OCI-LY3 (cell line): ENCODE measurements around the gene NCR2.

Source experiments
- H2AFZ ChIP-seq: fragments of 200-600, 300-600 bp; shearing (Covaris generic); 2 replicates; pipeline ENCODE4 v1.6.0; 2014; ENCODE audit warnings: antibody characterized with exemption, low read depth, low read length
- H3K27ac ChIP-seq: fragments of 200-600, 300-600 bp; sonication (generic); 2 replicates; pipeline ENCODE4 v1.5.1; 2014; ENCODE audit warnings: mild to moderate bottlenecking, low read length, moderate library complexity, mixed read lengths
- H3K27me3 ChIP-seq: fragments of 200-600, 300-600 bp; sonication (generic); 2 replicates; pipeline ENCODE4 v1.6.1; 2014; ENCODE audit warnings: low read depth, low read length, mixed read lengths
- H3K36me3 ChIP-seq: fragments of 200-600, 300-600 bp; sonication (generic); replicated peaks from 2 replicates; pipeline ENCODE3; 2014; ENCODE audit warnings: low read depth, low read length, mixed read lengths
- H3K4me1 ChIP-seq: fragments of 300-600, 200-600 bp; sonication (generic); 2 replicates; pipeline ENCODE4 v1.6.1; 2014; ENCODE audit warnings: low read length, mixed read lengths
- H3K4me2 ChIP-seq: fragments of 200-600, 300-600 bp; sonication (generic); 2 replicates; pipeline ENCODE4 v1.6.1; 2014; ENCODE audit warnings: low read length, mixed read lengths
- H3K4me3 ChIP-seq: fragments of 300-600, 200-600 bp; sonication (generic); 2 replicates; pipeline ENCODE4 v1.5.1; 2014; ENCODE audit warnings: antibody characterized with exemption, mild to moderate bottlenecking, low read length, moderate library complexity
- H3K79me2 ChIP-seq: fragments of 300-600, 200-600 bp; shearing (Covaris generic); 2 replicates; pipeline ENCODE4 v1.6.1; 2014; ENCODE audit warnings: mild to moderate bottlenecking, low read length, mixed read lengths
- H3K9ac ChIP-seq: fragments of 300-600, 200-600 bp; shearing (Covaris generic); 2 replicates; pipeline ENCODE4 v1.6.0; 2014; ENCODE audit warnings: mild to moderate bottlenecking, low read length, moderate library complexity
- H3K9me3 ChIP-seq: fragments of 200-600, 300-600 bp; shearing (Covaris generic); 2 replicates; pipeline ENCODE4 v1.6.1; 2014; ENCODE audit warnings: low read length, mixed read lengths; ENCODE audit not compliant: insufficient read depth
- H4K20me1 ChIP-seq: fragments of 200-600, 300-600 bp; sonication (generic); 2 replicates; pipeline ENCODE4 v1.6.1; 2016; ENCODE audit warnings: low read length, mixed read lengths; ENCODE audit not compliant: insufficient read depth
- EZH2phosphoT487 ChIP-seq: fragments of 200-600 bp; shearing (Covaris generic); IDR thresholded peaks from 2 replicates; pipeline ENCODE4 v1.6.1; 2018; ENCODE audit warnings: antibody characterized with exemption, mixed run types, low read depth
- TF ChIP-seq, protein P1 (sequence below): fragments of 200-600, 300-600 bp; sonication (generic); IDR thresholded peaks from 2 replicates; pipeline ENCODE4 v1.5.1; 2014; ENCODE audit warnings: antibody characterized with exemption, low read length, low read depth

The NCR2 gene

DNA sequence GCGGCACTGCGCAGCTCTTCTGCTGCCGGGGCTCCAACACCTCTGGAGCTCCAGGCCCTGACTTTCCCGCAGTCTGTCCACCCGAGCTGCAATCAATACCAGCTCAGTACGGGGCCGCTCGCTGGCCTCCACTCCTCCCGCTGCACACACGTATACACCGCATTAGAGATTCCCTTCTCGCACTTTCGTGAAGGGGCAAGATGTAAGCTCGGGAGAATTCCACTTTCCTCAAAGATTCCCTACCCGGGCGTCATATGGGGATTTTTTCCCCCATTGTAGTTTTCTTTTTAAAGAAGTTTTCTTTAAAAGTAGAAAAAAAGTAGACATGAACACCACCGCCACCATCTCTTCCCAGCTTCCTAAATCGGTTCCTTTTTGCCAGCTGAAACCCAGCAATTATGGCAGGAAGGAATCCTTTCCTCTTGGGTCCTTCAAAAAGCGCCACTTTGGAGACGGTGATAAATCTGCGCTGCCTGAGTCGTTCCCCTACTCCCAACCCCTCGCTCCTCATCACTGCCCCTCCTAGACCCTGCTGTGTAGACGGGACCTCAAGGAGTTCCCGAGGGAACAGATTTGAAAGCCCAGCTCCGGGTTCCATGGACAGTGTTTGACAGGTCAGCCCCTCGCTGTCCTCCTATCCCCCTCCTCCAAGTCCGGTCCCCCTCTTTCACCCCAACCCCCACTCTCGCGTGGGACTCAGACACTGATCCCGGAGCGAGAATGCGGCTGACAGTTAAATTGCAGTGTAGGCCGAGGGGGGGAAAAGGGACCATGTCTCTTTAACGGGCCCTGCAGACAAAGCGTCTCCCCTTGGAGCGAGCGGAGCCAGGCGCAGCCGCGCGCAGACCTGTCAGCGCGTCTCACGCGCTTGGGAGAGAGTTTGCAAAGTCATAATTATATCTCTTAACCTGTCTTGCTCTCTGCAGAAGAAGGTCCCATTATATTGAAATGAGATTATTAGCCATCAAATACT lies 39.5 kb downstream of the NCR2 start:
- no peak overlapping the region for H3K4me3 ChIP-seq
- H3K79me2 ChIP-seq, result no peaks in the 10 kb centered on the region
- H3K4me1 ChIP-seq, result no peaks in the 10 kb centered on the region
- H3K4me2 ChIP-seq, result no peak overlapping the region
- no peaks in the 10 kb centered on the region for H3K9me3 ChIP-seq
- no peak overlapping the region for H3K27ac ChIP-seq
- H3K27me3 ChIP-seq, result peaks cover 28% of the 10 kb centered on the region
- H4K20me1 ChIP-seq, result no peaks in the 10 kb centered on the region
- no peak overlapping the region for H2AFZ ChIP-seq
- H3K9ac ChIP-seq, result no peak overlapping the region
- TF ChIP-seq EZH2phosphoT487, result no peak
- TF ChIP-seq, protein P1, sequence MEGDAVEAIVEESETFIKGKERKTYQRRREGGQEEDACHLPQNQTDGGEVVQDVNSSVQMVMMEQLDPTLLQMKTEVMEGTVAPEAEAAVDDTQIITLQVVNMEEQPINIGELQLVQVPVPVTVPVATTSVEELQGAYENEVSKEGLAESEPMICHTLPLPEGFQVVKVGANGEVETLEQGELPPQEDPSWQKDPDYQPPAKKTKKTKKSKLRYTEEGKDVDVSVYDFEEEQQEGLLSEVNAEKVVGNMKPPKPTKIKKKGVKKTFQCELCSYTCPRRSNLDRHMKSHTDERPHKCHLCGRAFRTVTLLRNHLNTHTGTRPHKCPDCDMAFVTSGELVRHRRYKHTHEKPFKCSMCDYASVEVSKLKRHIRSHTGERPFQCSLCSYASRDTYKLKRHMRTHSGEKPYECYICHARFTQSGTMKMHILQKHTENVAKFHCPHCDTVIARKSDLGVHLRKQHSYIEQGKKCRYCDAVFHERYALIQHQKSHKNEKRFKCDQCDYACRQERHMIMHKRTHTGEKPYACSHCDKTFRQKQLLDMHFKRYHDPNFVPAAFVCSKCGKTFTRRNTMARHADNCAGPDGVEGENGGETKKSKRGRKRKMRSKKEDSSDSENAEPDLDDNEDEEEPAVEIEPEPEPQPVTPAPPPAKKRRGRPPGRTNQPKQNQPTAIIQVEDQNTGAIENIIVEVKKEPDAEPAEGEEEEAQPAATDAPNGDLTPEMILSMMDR, result no peak
- H3K36me3 ChIP-seq, result no peaks in the 10 kb centered on the region

DNA sequence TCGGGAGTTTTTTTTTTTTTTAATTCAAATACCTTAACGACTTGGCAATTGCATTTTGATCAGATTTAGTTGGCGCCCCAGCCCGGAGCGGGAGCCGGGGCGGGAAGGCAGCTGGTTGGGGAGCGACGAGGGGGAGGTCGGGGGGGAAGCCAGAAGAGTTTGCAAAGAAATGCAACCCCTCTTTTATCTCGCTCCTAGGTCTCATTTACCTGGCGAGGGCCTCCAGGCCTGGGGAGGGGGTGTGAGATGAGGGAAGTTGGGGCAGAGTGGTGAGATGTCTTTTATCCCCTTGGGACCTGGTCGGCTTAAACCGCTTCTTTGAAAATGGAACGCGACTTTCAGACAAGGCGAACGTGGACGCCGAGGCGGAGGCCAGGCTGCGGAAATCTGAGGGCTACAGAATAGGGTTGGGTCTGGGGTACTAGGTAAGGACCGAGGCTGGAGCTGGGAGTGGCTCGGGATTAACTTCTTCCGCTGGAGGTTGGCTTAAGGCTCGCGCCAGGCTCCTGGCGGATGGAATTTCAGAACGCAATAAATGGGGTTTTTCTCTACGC lies 40.3 kb downstream of the NCR2 start:
- H3K27ac ChIP-seq, result no peak overlapping the region
- no peak overlapping the region for H3K4me3 ChIP-seq
- no peaks in the 10 kb centered on the region for H4K20me1 ChIP-seq
- H3K36me3 ChIP-seq, result no peaks in the 10 kb centered on the region
- TF ChIP-seq EZH2phosphoT487, result no peak
- TF ChIP-seq, protein P1, result no peak
- H2AFZ ChIP-seq, result no peak overlapping the region
- no peaks in the 10 kb centered on the region for H3K79me2 ChIP-seq
- H3K9me3 ChIP-seq, result no peaks in the 10 kb centered on the region
- no peak overlapping the region for H3K9ac ChIP-seq
- no peaks in the 10 kb centered on the region for H3K4me1 ChIP-seq
- H3K4me2 ChIP-seq, result no peak overlapping the region
- peaks cover 28% of the 10 kb centered on the region for H3K27me3 ChIP-seq

DNA sequence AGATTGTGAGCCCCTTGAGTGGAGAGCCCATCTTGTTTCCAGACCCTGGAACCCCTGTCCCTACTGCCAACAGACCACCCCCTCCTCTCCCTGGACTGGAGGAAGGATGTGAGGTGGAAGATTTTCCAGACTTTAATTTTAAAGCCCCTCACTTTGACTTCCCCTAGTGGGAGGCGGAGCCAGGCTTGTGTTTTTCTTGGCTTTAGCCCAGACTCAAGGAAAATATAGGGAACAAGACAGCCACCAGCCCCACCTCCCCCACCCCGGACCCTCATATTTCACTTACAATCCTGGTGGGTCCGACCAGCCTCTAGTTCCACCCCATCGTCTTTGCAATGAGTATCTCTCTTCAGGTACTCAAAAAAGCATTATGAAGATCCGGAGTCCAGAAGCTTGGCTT lies 40.8 kb downstream of the NCR2 start:
- H3K4me2 ChIP-seq, result no peak overlapping the region
- H3K9ac ChIP-seq, result no peak overlapping the region
- H4K20me1 ChIP-seq, result no peaks in the 10 kb centered on the region
- no peak overlapping the region for H2AFZ ChIP-seq
- TF ChIP-seq EZH2phosphoT487, result no peak
- no peaks in the 10 kb centered on the region for H3K36me3 ChIP-seq
- no peak overlapping the region for H3K27ac ChIP-seq
- H3K79me2 ChIP-seq, result no peaks in the 10 kb centered on the region
- H3K9me3 ChIP-seq, result no peaks in the 10 kb centered on the region
- H3K4me1 ChIP-seq, result no peaks in the 10 kb centered on the region
- H3K27me3 ChIP-seq, result peaks cover 33% of the 10 kb centered on the region
- H3K4me3 ChIP-seq, result no peak overlapping the region

DNA sequence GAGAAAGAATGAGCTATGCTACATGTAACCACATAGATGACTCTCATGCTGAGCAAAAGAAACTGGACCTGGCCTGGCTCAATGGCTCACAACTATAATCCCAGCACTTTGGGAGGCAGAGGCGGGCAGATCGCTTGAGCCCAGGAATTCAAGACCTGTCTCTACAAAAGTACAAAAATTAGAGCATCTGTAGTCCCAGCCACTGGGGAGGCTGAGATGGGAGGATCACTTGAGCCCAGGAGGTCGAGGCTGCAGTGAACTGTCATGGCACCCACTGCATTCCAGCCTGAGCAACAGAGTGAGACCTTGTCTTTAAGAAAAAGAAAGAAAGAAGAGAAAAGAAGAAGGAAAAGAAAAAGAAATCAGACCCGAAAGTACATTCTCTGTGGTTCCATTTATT lies 41.7 kb downstream of the NCR2 start:
- no peaks in the 10 kb centered on the region for H3K4me1 ChIP-seq
- peaks cover 39% of the 10 kb centered on the region for H3K27me3 ChIP-seq
- H3K27ac ChIP-seq, result no peak overlapping the region
- H3K9me3 ChIP-seq, result no peaks in the 10 kb centered on the region
- H3K9ac ChIP-seq, result no peak overlapping the region
- no peak overlapping the region for H3K4me2 ChIP-seq
- no peak for TF ChIP-seq EZH2phosphoT487
- TF ChIP-seq, protein P1, result no peak
- H2AFZ ChIP-seq, result no peak overlapping the region
- H4K20me1 ChIP-seq, result no peaks in the 10 kb centered on the region
- H3K79me2 ChIP-seq, result no peaks in the 10 kb centered on the region
- no peak overlapping the region for H3K4me3 ChIP-seq
- no peaks in the 10 kb centered on the region for H3K36me3 ChIP-seq
